HEK293 (cell line): ENCODE measurements around the gene RASSF5.

Source experiments
- CTCF ChIA-PET: fragments of 350-600 bp; formaldehyde crosslinking; extraction: SDS; loops from one replicate; lab custom pipeline; 2021; ENCODE audit warnings: antibody characterized with exemption; lab: Yijun Ruan, JAX
- POLR2A ChIA-PET: fragments of 300-600 bp; formaldehyde crosslinking; extraction: SDS; loops from one replicate; lab custom pipeline; 2020; ENCODE audit warnings: antibody characterized with exemption, inconsistent platforms; lab: Yijun Ruan, JAX
- H3K27ac ChIP-seq: fragments of 200-500 bp; sonication (Bioruptor generic); 2 replicates; pipeline ENCODE4 v1.5.1; 2014; ENCODE audit warnings: low read depth, low read length, control low read depth, inconsistent platforms; ENCODE audit errors: extremely low read depth
- H3K36me3 ChIP-seq, 2 experiments: fragments of 200-500 bp in 1 of 2; sonication (Bioruptor generic) in 1 of 2; 1 replicate in 1 of 2; 2 replicates in 1 of 2; pipeline ENCODE4 v1.5.1; 2014 to 2017; ENCODE audit warnings: inconsistent platforms in 2 of 2, low read length in 2 of 2; ENCODE audit not compliant: control insufficient read depth in 2 of 2, insufficient read depth in 1 of 2
- H3K4me1 ChIP-seq: fragments of 200-500 bp; sonication (Bioruptor generic); 2 replicates; pipeline ENCODE4 v1.5.1; 2014; ENCODE audit warnings: mild to moderate bottlenecking, low read length, inconsistent platforms; ENCODE audit not compliant: control insufficient read depth, insufficient read depth
- H3K4me3 ChIP-seq: 2 replicates; pipeline ENCODE4 v1.5.1; 2011; ENCODE audit warnings: low read depth, mild to moderate bottlenecking, control low read depth, low read length, moderate library complexity
- H3K9me3 ChIP-seq: fragments of 200-500 bp; sonication (Bioruptor generic); 2 replicates; pipeline ENCODE4 v1.5.1; 2014; ENCODE audit warnings: low read depth, low read length, inconsistent platforms; ENCODE audit not compliant: control insufficient read depth, insufficient read depth
- EGR2 ChIP-seq: fragments of 450-650 bp; formaldehyde crosslinking; IDR thresholded peaks from 2 replicates; pipeline ENCODE4 v1.5.1; 2016; ENCODE audit warnings: low read depth, missing biosample characterization, missing genetic modification characterization
- HOXD13 ChIP-seq: sonication (generic); formaldehyde crosslinking; IDR thresholded peaks from 2 replicates; pipeline ENCODE4 v1.8.0; 2022; ENCODE audit warnings: missing genetic modification reagents, borderline replicate concordance
- KLF16 ChIP-seq: fragments of 450-650 bp; formaldehyde crosslinking; IDR thresholded peaks from 2 replicates; pipeline ENCODE4 v1.5.1; 2017; ENCODE audit warnings: missing biosample characterization, missing genetic modification characterization
- SALL2 ChIP-seq: fragments of 450-650 bp; formaldehyde crosslinking; IDR thresholded peaks from 2 replicates; pipeline ENCODE4 v1.5.0; 2017; ENCODE audit warnings: missing biosample characterization, mild to moderate bottlenecking, missing genetic modification characterization, borderline replicate concordance
- SETDB1 ChIP-seq: IDR thresholded peaks from one replicate; pipeline ENCODE4 v1.6.1; 2017; ENCODE audit warnings: mild to moderate bottlenecking, low read length, moderate library complexity, mixed read lengths; ENCODE audit not compliant: insufficient read length
- YY2 ChIP-seq: fragments of 450-650 bp; formaldehyde crosslinking; IDR thresholded peaks from 2 replicates; pipeline ENCODE4 v1.5.1; 2016; ENCODE audit warnings: missing biosample characterization, missing genetic modification characterization
- ZBTB20 ChIP-seq: fragments of 450-650 bp; formaldehyde crosslinking; IDR thresholded peaks from 2 replicates; pipeline ENCODE4 v1.5.1; 2016; ENCODE audit warnings: missing biosample characterization, missing genetic modification characterization
- ZBTB48 ChIP-seq: fragments of 450-650 bp; formaldehyde crosslinking; IDR thresholded peaks from 2 replicates; pipeline ENCODE4 v1.5.1; 2016; ENCODE audit warnings: missing biosample characterization, missing genetic modification characterization
- ZBTB6 ChIP-seq: fragments of 450-650 bp; formaldehyde crosslinking; IDR thresholded peaks from 2 replicates; pipeline ENCODE4 v1.5.1; 2017; ENCODE audit warnings: missing biosample characterization, missing genetic modification characterization
- ZFHX2 ChIP-seq: fragments of 450-650 bp; formaldehyde crosslinking; conservative IDR thresholded peaks from 2 replicates; pipeline ENCODE4 v1.5.1; 2016; ENCODE audit warnings: missing biosample characterization, missing genetic modification characterization
- ZNF132 ChIP-seq: fragments of 450-650 bp; formaldehyde crosslinking; IDR thresholded peaks from 2 replicates; pipeline ENCODE4 v1.5.1; 2017; ENCODE audit warnings: missing biosample characterization, missing genetic modification characterization, borderline replicate concordance
- ZNF169 ChIP-seq: fragments of 450-650 bp; formaldehyde crosslinking; IDR thresholded peaks from 2 replicates; pipeline ENCODE4 v1.5.1; 2016; ENCODE audit warnings: missing biosample characterization, missing genetic modification characterization
- ZNF202 ChIP-seq: fragments of 450-650 bp; formaldehyde crosslinking; IDR thresholded peaks from 2 replicates; pipeline ENCODE4 v1.5.1; 2016; ENCODE audit warnings: missing biosample characterization, missing genetic modification characterization, borderline replicate concordance
- ZNF37A ChIP-seq: fragments of 450-650 bp; IDR thresholded peaks from 2 replicates; pipeline ENCODE4 v1.5.1; 2018; ENCODE audit warnings: missing biosample characterization, missing genetic modification characterization
- ZNF48 ChIP-seq: fragments of 450-650 bp; formaldehyde crosslinking; IDR thresholded peaks from 2 replicates; pipeline ENCODE4 v1.5.1; 2016; ENCODE audit warnings: missing biosample characterization, missing genetic modification characterization
- ZNF501 ChIP-seq: fragments of 450-650 bp; formaldehyde crosslinking; IDR thresholded peaks from 2 replicates; pipeline ENCODE4 v1.5.1; 2016; ENCODE audit warnings: missing biosample characterization, missing genetic modification characterization
- ZNF639 ChIP-seq: fragments of 450-650 bp; formaldehyde crosslinking; IDR thresholded peaks from 2 replicates; pipeline ENCODE4 v1.5.1; 2016; ENCODE audit warnings: missing biosample characterization, missing genetic modification characterization
- ZSCAN4 ChIP-seq: fragments of 450-650 bp; formaldehyde crosslinking; IDR thresholded peaks from 2 replicates; pipeline ENCODE4 v1.5.1; 2017; ENCODE audit warnings: missing biosample characterization, missing genetic modification characterization
- TF ChIP-seq, protein P1 (sequence below): fragments of 450-650 bp; formaldehyde crosslinking; IDR thresholded peaks from 2 replicates; pipeline ENCODE4 v1.5.1; 2016; ENCODE audit warnings: missing biosample characterization, missing genetic modification characterization

Gene RASSF5

DNA sequence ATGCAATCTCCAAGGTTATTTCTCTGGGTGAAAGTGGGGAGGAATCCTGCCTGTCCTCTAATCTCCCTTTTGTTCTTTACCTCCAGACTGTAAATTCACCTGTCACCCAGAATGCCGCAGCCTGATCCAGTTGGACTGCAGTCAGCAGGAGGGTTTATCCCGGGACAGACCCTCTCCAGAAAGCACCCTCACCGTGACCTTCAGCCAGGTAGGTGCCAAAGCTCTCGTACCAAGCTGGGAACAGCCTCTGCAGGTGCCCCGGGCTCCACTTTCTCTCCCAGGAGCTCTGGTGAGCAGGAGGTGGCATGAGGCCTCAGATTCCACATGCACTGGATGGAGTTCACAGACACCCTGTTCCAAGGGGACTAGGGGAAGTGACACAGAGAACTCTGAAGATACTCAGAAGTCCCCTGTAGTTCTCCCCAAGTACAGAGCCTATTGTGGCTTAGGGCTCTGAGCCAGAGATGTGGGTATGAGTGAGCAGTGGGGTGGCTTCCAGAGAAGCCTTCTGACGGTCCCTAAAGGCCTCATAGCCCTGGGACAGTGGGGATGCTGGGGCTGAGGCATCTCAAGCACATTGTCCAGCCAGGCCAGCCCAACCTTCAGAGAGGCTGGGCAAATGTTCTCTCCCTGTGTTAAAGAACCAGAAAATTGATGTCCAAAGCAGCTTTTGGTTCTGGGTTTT, 30.9 kb downstream of the RASSF5 start:
- H3K27ac ChIP-seq: no peak overlapping the region
- H3K4me1 ChIP-seq: no peaks in the 10 kb centered on the region
- H3K36me3 ChIP-seq: no peaks in the 10 kb centered on the region
- CTCF ChIA-PET: interaction anchor here (0.6 to 0.8 kb wide), 2 partner anchors 69 to 126 kb away, joined by 3 read pairs; no protein-coding TSS in a partner anchor
- H3K9me3 ChIP-seq: no peaks in the 10 kb centered on the region
- POLR2A ChIA-PET: interaction anchor here (0.6 kb wide), 1 partner anchor 380 kb away, joined by 3 read pairs; no protein-coding TSS in a partner anchor
- no peak for TF ChIP-seq ZNF501 (tag by site-specific recombination)
- 0 out of 2 replicates have a peak, but pooled peaks have one; percentile 43 for TF ChIP-seq ZBTB48 (tag by site-specific recombination)
- H3K4me3 ChIP-seq: no peak overlapping the region

GRCh38 chr1:206538901-206539640, 31.7 kb downstream of the RASSF5 start:
- H3K9me3 ChIP-seq: no peaks in the 10 kb centered on the region
- H3K27ac ChIP-seq: no peak overlapping the region
- no peaks in the 10 kb centered on the region for H3K36me3 ChIP-seq
- POLR2A ChIA-PET: no interaction called here
- TF ChIP-seq KLF16 (tag by site-specific recombination) (no peak), HOXD13 (CRISPR knock-in tag) (no peak), ZBTB6 (tag by site-specific recombination) (no peak), ZSCAN4 (tag by site-specific recombination) (no peak), ZBTB20 (tag by site-specific recombination) (no peak), ZNF37A (tag by site-specific recombination) (no peak), ZNF132 (tag by site-specific recombination) (no peak), ZNF48 (tag by site-specific recombination) (no peak), ZNF169 (tag by site-specific recombination) (no peak), ZNF202 (tag by site-specific recombination) (no peak), SALL2 (tag by site-specific recombination) (no peak), SETDB1 (no peak)
- TF ChIP-seq, protein P1, sequence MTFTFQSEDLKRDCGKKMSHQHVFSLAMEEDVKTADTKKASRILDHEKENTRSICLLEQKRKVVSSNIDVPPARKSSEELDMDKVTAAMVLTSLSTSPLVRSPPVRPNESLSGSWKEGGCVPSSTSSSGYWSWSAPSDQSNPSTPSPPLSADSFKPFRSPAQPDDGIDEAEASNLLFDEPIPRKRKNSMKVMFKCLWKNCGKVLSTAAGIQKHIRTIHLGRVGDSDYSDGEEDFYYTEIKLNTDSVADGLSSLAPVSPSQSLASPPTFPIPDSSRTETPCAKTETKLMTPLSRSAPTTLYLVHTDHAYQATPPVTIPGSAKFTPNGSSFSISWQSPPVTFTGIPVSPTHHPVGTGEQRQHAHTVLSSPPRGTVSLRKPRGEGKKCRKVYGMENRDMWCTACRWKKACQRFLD (tag by site-specific recombination): no peak
- TF ChIP-seq, all 188 proteins: peak for 0
- CTCF ChIA-PET: no interaction called here
- no peaks in the 10 kb centered on the region for H3K4me1 ChIP-seq
- no peak overlapping the region for H3K4me3 ChIP-seq

GRCh38 chr1:206540044-206540780, 32.9 kb downstream of the RASSF5 start:
- Histone ChIP-seq H3K4me3 (no peak overlapping the region), H3K4me1 (no peaks in the 10 kb centered on the region)

More at GRCh38 chr1:206540044-206540780, 32.9 kb downstream of the RASSF5 start:
- ChIA-PET CTCF (interaction anchor here (0.6 to 1.4 kb wide), 7 partner anchors 9 to 127 kb away, joined by 3 to 4 read pairs (median 3); no protein-coding TSS in a partner anchor), POLR2A (no interaction called here)
- Histone ChIP-seq H3K9me3 (no peaks in the 10 kb centered on the region), H3K36me3 (no peaks in the 10 kb centered on the region), H3K27ac (no peak overlapping the region)
- peak; percentile 11; the same call in 1 of the 2 replicates for TF ChIP-seq EGR2 (tag by site-specific recombination)
- TF ChIP-seq ZFHX2 (tag by site-specific recombination): peak; percentile 55
- no peak for TF ChIP-seq YY2 (tag by site-specific recombination)
- no peak for TF ChIP-seq ZNF639
